ENCODE results near the gene DPF3.

DPF3 gene

GRCh38 chr14:72573725-72574417, 320.0 kb downstream of the DPF3 start:
- DNase-seq, result peak in 1 of 56 donors; percentile 19
